Stimulated activated CD4-positive, alpha-beta T cell treated with anti-CD3 and anti-CD28 coated beads, Interleukin-12 subunit alpha, Interleukin-12 subunit beta, amount 100 ng/mL, for 4 hours (primary cell): ENCODE data around the gene TUBA3D.
"Not testable (repeated sequence)": the region's sequence is repeated elsewhere in the genome, so short reads cannot be mapped to it uniquely, and the experiment has no call there.

ENCODE experiments used
- DNase-seq: peaks from one replicate; pipeline ENCODE4 v3.0.0-alpha.2; 2020

The TUBA3D gene

DNA sequence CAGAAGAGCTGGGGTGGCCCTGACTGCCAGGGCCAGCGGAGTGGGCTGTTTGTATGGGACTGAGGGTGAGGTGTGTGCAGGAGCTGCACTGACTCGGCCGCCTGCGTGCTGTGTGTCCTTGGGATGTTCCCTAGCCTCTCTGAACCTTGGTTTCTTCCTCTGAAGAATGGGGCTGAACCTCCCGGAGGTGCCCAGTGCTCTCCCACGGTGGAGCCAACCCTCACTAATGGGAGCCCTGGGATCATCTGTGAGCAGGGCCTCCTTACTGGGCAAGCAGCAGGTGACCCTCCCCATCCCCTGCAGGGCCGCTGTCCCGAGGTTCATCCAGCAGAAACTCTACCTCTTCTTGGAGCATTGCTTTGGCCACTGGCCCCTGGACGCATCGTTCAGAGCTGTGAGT, 40.1 kb downstream of the TUBA3D start:
- DNase-seq: no peak

- not testable (repeated sequence) for DNase-seq
Observed at GRCh38 chr2:131516621-131517020, 40.7 kb downstream of the TUBA3D start.

DNA sequence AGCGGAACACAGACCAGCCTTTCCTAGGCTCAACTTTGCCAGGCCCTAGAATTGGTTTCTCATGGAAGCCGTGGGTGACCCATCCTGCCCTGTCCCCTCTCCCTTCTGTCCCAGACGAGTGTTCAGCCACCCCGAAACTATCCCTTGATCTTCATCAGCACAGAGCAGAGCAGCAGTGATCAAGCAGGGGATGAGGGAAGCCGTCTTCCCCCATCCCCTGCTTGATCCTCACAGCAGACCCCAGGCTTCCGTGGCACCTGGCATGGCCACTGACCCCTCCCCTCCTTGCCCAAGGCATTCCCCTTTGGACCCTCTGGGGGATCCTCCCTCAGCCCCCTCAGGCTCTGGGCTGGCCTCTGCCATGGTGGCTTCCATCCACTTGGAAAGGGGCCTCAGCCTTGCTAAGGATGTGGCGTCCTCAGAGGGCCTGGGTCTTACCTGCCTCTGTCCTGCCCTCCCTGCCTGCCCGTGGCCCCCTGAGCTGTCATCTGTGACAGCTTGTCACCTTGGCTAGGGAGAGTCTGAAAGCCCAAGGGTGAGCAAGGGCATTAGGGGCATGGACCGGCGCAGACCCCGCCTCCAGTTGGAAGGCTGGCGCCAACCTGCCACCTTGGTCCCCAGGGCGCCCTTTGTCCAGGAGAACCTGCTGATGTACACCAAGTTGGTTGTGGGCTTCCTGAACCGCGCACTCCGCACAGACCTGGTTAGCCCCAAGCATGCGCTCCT, 41.4 kb downstream of the TUBA3D start:
- no peak for DNase-seq

- DNase-seq: not testable (repeated sequence)
Observed at GRCh38 chr2:131517856-131518255, 41.9 kb downstream of the TUBA3D start.

- DNase-seq: not testable (repeated sequence)
Observed at GRCh38 chr2:131518531-131518930, 42.6 kb downstream of the TUBA3D start.

GRCh38 chr2:131519466-131519865, 43.5 kb downstream of the TUBA3D start:
- no peak for DNase-seq

DNA sequence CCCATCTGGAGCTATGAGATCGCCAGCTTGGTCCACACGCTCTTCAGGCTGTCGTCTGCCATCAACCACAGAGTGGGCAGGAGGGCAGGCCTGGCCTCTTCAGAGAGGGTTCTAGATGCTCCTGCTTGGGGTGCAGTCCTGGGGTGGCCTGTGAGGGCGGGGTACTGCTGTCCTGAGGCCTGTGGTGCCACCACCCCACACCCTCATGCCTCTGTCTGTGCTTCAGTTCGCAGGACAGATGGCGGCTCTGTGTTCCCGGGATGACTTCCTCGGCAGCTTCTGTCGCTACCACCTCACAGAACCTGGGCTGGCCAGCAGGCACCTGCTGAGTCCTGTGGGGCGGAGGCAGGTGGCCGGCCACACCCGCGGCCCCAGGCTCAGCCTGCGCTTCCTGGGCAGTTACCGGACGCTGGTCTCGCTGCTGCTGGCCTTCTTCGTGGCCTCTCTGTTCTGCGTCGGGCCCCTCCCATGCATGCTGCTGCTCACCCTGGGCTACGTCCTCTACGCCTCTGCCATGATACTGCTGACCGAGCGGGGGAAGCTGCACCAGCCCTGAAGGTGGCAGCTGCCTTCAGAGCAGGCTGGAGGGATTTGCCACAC, 44.1 kb downstream of the TUBA3D start:
- not testable (repeated sequence) for DNase-seq

- DNase-seq: no peak
Observed at GRCh38 chr2:131520526-131520925, 44.6 kb downstream of the TUBA3D start.

DNA sequence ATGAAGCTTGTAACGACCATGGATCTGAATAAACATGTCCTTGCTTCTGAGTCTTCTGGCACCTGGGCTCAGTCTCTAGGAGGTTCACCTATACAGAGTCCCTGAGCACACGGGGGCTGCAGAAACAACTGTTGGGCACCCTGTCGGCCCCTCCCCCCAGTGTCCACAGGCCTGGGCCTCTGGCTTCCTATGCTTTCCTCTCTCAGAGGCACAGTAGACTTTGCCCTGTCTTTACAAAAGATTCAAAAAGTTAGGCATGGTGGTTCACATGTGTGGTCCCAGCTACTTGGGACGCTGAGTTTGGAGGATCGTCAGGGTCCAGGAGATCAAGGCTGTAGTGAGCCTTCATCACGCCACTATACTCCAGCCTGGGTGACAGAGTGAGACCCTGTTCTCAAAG, 45.6 kb downstream of the TUBA3D start:
- not testable (repeated sequence) for DNase-seq

DNA sequence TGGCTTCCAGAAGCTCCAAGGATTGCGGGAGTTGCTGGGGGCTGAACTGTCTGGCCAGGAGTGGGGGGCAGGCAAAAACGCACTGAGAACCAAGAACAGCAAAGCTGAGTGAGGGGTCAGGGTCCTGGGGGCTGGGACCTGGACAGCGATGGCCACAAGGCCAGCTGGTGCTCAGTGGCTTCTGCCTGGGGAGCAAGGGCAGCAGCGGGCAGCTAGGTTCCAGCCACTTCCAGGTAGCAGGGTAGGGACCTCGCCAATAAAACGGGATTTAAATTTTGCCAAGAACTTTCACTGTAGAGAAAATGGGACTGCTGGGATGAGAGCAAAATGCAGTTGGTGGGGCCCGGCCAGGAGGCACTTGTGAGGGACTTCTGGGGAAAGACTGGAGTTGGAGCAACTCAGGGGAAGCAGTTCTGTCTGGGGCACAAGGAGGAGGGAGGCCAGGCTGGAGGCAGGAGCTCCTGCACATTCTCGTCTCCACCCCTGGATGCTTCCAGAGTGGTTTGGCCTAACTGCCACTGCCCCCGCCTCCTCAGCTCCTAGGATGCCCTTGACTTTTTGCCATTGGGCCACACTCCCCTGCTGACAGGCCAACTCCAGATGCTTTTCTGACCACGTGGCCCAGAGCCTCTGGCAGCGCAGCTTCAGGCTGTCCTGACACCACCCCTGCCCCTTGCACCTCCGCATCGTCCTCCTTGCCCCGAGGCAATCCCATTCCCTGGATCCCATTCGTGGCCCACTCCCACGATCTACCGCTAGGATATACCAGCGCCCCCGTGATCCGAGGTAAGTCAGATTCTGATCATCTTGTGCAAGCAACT, 46.3 kb downstream of the TUBA3D start:
- DNase-seq: no peak

DNA sequence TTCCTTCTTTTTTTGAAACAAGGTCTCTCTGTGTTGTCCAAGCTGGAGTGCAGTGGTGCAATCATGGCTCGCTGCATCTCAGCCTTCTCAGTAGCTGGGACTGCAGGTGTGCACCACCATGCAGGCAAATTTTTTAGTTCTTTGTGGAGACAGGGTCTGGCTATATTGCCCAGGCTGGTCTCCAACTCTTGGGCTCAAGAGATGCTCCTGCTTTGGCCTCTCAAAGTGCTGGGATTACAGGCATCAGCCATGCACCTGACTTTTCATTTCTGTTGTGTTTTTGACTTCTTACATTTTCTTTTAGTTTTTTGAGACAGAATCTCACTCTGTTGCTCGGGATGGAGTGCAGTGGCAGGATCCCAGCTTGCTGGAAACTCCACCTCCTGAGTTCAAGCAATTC, 49.3 kb downstream of the TUBA3D start:
- DNase-seq: not testable (repeated sequence)

GRCh38 chr2:131527131-131528001, 51.4 kb downstream of the TUBA3D start, which contains the start of gene CCDC74A:
TSS of gene CCDC74A (plus strand) at chr2:131527888. CDS start at chr2:131527971, 83 bp downstream.
- DNase-seq: peak; percentile 74

DNA sequence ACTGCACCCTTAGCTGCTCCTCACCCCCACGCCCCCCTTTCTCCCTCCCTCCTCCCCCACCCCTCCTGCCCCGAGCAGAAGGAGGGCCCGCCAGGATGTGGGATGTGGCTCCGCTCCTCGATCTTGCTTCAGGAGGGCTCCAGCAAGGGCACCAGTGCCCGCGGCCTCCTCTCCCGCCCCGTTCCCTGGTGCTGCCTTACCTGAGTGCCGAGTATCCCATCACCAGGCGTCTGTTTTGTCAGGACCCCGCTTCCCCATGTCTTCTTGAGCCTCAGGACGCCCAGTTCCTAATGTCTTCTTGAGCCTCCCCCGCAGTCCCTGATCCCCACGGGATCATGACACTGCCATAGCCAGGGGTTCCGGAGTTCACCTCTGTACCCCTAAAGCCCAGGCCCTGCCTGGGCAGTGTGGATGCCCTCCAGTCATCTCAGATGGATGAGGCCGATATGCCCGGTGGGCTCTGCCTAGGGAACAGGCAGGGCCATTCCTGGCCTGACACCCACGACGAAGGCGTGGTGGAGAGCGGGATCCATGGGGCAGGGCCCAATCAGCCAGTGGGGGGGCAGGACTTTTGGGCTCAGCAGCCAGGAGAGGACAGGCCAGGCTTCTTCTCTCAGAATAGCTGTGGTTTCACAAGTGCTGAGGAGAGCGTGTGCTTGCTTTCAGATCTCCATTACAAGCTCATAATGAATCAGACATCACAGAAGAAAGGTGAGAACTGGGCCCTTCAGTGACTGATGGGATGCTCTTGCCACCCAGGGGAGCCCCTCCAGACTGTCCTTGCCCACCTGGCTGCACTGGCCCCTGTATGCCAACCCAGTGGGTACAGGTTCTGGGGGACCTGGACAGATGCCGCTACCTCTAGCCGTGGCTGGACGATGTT, 53.3 kb downstream of the TUBA3D start:
- not testable (repeated sequence) for DNase-seq

DNA sequence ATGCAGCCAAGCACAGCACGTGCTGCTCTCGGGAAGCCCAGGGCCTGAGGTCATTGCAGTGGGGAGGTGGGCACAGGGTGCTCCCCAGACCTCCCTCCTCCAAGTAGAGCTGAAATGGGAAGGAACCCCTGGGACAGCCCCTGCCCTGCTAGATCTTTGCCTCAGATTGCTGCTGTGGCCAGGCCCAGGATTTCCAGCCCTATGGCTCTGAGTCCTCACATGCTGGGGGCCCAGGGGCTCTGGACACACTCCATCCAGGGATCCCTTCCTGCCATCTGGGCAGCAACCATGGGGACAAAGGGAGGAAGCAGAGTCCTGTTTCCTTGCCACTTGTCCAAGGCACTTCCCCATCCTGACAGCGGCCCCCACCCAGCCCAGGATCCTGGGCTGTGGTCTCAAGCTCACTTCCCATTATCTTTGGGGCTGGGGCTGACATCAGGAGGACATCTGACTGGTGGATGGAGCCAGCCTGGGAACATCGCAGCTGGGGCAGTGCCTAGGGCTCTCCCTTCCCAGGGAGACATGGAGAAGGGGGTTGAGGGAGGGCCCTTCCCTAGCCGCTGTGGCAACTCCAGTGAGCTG, 54.0 kb downstream of the TUBA3D start:
- DNase-seq: not testable (repeated sequence)

GRCh38 chr2:131530626-131531344, 54.9 kb downstream of the TUBA3D start:
- not testable (repeated sequence) for DNase-seq

GRCh38 chr2:131531547-131532185, 55.7 kb downstream of the TUBA3D start:
- DNase-seq: not testable (repeated sequence)
